ENCODE data around the gene CIT.
"Not testable (repeated sequence)": the region's sequence is repeated elsewhere in the genome, so short reads cannot be mapped to it uniquely, and the experiment has no call there.

CIT gene

DNA sequence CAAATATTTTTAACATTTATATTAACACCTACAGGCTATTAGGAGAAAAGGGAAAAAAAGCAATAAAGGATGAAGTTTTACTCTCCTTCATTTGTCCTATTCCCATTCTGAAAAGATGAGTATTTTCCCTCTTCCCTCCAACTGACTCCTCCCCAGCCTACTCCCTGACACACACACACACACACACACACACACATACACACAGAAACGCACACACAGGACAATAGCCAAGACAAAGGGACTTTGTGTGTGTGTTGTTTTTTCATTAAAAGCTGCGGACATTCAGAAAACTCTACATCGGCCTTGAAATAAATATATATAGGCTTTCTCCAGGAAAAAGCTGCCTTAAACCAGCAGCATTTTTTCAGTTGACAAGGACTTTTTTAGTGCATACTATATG, 134.4 kb downstream of the CIT start:
- no peak for DNase-seq (ENCODE audit: low read depth, low spot score)

DNA sequence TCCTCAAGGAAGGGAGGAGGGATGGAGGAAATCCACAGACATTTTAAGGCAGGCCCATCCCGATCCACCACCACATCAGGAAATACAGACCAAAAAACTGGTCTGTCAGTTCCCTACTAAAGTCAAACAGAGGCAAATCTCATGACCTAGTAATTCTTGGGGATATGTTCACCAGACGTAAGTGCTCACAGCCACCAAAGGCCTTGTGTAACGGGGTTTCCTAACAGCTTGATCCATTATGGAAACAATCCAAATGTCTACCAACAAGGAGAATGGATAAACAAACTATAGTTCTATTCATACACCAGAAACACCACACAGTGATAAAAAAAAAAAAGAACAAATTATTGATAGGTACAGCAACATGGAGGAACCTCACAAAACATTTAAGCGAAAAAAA, 136.3 kb downstream of the CIT start:
- DNase-seq (ENCODE audit: low read depth, low spot score), result no peak

DNA sequence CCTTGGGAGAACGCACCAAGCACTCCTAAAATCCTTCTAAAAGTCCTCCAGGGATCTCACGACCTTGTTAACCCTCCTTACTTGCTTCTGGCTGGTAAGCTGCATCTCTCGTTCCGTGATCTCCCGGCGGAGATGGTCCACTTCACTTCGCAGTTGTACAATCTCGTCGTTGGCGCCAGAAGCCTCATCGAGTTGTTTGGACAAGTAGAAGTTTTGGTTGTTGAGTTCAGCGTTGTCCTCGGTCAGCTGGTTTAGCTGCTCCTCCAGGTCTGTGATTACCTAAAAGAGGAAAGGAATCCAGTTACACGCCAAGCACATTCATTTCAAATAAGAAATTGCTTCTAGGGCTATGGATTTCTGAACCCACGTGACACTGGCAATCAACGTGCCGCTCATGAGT, 142.0 kb downstream of the CIT start:
- DNase-seq (ENCODE audit: low read depth, low spot score), result no peak

DNA sequence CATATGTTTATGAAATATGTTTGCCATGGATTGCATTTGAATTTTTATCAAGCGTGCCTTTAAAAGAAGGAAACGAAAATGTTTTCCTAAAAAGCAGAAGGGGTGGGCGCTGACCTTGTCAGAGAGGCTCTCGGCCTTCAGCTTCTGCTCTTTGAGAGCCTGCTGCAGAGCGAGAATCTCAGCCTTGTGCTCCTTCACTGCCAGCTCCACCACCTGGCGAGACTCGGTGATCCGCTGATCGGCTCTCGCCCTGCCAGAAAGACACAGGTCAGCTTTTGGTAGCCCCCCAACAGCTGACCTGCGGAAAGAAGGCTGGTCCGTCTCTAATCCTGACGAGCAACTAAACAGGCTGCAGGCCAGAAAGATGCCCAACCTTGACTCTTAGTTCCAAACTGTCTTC, 146.7 kb downstream of the CIT start:
- no peak for DNase-seq (ENCODE audit: low read depth, low spot score)

DNA sequence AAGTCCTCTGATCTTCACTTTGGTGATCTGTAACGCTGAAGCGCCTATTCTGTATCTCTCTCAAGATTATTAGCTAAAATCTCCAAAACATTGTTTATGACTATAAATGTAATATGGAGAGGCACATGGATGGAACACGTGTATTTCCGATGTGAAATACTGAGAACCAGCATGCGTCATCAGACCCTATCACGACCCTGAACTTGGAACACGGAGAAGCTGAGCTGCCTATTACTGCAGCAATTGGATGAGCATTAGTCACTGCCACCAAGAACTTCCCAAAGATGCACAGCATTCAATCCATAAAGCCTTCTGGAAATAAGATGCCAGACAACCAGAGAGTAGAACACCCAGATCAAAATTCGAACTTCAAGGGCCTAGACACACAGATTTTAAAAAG, 147.2 kb downstream of the CIT start:
- DNase-seq (ENCODE audit: low read depth, low spot score), result no peak

DNA sequence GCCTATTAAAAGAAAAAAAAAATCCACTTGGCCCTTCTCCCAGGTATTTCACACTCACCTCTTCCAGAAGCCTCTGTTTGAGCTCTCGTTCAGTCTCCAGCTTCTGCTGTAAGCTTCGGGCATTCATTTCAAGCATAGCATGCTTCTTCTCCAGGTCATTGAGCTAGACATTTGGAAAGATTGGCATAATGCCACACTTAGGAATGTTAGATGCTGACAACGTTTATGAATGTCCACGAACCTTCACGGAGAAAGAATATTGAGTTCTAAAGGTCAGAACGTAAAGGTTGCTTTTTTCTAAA, 148.7 kb downstream of the CIT start:
- DNase-seq (ENCODE audit: low read depth, low spot score), result no peak

DNA sequence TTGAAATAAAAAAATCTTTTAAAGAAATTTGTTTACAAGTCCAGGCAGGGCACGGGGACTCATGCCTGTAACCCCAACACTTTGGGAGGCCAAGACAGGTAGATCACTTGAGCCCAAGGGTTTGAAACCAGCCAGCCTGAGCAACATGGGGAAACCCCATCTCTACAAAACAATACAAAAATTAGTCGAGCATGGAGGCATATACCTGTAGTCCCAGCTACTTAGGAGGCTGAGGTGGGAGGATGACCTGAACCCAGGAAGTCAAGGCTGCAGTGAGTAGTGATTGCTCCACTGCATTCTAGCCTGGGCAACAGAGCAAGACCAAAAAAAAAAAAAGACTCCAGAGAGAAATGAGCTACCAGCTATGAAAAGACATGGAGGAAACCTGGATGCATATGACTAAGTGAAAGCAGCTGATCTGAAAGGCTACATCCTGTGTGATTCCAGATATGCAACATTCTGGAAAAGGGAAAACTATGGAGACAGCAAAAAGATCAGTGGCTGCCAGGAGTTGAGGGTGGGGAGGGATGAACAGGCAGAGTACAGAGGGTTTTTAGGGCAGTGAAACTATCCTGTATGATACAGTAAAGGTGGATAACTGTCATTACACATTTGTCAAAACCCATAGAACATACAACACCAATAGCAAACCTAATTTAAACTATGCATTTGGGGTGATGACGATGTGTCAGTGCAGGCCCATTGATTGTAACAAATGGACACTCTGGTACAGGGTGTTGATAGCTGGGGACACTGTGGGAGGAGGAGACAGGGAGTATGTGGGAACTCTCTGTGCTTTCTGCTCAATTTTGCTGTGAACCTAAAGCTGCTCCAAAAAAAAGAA, 149.3 kb downstream of the CIT start:
- no peak for DNase-seq (ENCODE audit: low read depth, low spot score)

DNA sequence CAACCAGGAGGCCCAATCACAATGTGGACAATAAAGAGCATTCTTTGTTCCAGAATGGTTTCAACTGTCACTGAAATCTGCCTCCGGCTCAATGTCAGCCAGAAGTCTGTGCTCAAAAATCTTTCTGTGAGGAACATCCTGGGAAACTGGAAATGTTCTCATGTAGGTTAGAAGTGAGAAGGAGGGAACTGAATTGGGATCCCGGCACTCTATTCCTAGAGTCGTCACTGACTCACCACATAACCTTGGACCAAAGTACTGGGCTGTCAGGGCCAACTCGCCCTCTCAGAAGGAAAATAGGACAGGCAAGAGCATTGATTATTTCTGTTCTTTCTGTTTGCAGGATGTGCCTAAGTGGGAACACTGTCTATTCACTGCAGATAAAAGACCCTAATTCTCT, 151.6 kb downstream of the CIT start:
- no peak for DNase-seq (ENCODE audit: low read depth, low spot score)

DNA sequence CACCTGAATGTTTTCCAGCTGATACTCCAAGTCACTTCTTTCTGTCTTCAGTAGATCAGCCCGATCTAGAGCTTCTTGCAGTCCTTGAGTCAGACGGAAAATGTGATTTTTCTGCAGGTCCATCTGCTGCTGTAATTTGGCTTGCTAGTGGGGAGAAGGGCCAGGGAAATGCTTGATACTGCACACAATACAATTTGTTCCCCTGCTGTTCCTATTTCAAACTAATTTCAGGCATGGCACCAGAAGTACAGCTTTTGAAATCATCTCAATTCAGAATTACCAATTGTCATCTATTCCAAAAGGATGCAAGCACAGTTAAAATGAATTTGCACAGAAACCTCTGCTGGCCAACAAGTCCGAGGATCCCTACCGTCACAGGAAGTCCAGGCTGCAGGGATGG, 155.8 kb downstream of the CIT start:
- no peak for DNase-seq (ENCODE audit: low read depth, low spot score)

DNA sequence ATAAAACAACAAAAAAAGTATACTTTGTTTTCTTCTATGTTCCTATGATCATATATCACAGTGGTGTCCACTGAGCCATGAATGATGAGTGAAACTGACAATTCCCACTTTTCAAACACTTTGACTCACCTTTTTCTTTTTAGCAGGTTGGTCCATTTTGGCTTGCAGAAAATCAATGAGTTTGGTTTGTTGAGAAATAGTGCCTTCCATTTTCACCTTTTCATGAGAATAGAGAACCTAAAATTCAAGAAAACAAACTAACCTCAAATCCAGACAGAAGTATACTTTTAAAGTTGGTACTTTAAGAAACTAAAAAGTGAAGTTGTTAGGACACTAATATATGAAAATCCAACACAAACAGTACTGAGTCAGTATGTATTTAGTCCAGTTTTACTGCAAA, 156.8 kb downstream of the CIT start:
- DNase-seq (ENCODE audit: low read depth, low spot score), result no peak

DNA sequence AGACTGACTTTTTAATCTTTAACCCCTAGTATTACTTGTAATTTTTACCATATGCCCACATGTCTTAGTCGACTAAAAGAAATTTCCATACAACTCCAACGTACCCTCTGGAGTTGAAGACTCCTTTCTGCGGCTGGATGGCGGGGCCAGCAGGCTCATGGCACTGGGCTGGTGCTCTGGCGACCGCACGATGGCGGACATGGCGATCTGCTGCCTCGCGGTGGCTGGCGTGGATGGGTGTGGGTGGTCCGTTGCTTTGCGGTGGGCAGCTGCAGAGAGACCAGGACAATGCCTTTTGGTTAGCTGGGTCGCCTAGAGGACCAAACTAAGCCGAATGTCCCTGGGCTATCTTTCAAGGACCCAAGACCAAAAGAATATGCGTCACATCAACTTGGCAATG, 159.0 kb downstream of the CIT start:
- DNase-seq (ENCODE audit: low read depth, low spot score), result no peak

DNA sequence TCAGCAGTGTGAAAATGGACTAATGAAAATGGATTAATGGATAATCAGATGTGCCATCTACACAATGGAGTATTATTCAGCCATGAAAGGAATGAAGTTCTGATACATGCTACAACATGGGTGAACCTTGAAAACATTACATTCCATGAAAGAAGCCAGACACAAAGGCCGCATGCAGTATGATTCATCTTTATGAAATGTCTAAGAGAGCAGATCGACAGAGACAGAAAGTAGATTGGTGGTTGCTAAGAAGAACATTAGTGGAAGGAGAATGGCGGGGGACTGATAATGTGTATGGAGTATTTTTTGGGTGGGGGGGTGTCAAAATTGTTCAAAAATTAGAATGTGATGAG, 161.9 kb downstream of the CIT start:
- no peak for DNase-seq (ENCODE audit: low read depth, low spot score)

DNA sequence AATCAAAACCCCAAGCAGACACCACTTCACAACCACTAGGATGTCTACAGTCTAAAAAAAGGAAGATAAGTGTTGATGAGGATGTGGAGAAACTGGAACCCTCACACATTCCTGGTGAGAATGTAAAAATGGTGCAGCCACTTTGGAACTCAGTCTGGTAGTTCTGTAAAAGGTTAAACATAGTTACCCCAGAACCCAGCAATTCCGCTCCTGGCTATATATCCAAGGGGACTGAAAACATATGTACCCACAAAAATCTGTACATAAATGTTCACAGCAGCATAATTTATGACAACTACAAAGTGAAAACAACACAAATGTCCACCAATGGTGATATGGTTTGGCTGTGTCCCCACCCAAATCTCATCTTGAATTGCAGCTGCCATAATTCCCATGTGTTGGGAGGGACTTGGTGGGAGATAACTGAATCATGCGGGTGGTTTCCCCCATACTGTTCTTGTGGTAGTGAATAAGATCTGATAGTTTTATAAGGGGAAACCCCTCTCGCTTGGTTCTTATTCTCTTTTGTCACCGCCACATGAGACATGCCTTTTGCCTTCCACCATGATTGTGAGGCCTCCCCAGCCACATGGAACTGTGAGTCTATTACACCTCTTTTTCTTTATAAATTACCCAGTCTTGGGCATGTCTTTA, 162.4 kb downstream of the CIT start:
- DNase-seq (ENCODE audit: low read depth, low spot score), result no peak

DNA sequence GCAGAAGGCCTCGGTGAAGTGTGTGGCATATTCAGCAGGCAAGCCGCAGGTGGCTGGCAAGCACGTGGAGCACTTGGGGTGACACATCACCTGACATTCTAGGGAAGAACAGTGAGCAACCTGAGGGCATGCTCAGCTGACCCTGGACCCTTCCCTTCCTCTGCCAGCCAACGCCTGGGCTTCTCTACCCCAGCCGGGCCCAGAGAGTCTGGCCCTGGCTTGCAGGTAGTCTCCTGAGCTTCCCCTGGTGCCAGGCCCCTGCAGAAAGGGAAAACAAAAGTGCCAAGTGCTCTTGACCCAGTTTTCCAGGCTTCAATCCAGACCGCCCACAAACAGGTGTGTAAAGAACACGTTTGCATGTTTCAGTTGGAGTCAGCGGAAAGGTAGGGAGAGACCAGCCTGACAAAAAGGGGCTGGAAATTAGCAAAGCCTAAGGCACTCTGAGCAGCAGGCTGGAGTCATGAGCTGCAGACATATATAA, 163.5 kb downstream of the CIT start:
- no peak for DNase-seq (ENCODE audit: low read depth, low spot score)

DNA sequence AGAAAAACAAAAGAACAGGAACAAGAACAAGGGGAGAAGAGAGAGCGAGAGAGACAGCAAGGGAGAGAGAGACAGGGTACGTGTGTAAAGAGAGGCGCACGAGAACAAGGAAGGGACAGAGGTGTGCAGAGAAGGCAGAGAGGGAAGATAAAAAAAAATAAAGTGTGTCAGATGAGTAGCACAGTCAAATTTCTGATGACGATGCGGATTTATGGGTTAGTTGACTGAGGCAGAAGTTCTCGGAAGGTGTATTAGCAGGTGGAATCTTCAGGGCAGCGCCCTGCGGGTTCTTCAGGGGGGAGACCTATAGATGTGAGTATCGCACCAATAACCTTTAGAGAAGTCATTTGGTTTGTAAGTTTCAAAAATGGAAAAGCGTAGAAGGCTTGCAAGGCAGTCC, 164.4 kb downstream of the CIT start:
- no peak for DNase-seq (ENCODE audit: low read depth, low spot score)

DNA sequence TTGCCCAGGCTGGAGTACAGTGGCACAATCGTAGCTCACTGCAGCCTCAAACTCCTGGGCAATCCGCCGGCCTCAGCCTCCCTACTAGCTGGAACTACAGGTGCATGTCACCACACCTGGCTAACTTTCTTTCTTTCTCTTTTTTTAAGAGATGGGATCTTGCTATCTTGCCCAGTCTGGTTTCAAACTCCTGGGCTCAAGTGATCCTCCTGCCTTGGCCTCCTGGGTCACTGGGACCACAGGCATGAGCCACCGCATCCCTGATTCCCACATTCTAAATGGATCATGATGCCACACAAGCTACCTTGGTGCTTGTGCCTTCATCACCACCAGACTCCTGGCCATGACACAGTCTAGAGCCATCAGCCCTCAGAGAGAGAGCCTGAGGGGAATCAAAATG, 165.4 kb downstream of the CIT start:
- no peak for DNase-seq (ENCODE audit: low read depth, low spot score)

DNA sequence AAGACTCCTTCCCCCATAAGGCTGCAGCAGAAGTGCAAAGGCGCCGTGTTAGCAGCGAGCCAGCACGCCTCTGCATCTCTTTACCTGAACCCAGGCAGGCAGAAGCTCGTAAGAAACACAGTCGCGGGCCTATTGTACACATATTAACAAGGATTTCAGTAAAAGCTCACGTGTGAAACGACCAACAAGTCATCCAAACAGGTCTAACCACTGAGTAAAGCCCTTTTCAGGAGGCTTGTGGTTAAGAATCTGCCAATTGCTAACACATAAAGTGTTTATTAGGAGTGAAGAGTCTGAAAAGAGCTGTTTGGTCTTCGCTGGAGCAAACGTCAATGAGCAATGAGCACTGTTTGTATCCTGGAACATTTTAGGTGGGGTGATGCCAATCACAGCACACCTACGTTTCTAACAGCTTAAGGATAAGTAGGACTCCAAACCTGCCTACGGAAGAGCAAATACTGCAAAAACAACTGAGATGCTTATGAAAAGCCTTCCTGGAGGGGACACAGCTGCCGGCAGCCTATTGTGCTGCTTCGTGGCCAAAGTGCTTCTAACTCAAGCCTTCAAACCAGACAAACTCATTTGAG, 166.1 kb downstream of the CIT start:
- no peak for DNase-seq (ENCODE audit: low read depth, low spot score)

DNA sequence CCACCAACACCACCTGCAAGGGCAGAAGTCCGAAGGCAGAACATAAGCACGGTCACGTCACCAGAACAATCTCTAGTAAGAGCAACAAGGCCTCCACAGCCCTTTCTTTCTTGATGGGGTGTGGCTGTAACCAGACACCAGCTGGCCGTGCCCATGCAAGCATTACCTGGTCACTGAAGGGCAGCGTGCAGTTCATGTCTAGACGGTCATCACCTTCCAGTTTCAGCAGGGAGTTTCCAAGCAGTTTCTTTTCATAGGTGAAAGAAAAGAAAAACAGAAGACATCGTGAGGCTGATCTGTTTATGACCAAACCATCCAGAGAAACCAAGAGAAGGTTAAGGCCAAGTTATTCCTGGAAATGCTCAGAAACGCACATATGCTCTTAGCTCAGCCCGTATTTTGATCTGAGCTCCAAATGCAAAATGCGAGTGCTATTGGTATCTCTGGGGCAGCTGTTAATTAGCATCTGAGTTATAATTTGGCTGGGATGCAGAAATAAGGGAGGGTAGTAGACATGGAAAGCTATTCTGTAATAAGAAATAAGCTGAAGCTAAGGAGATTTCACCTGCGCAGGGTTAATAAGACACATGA, 166.7 kb downstream of the CIT start:
- DNase-seq (ENCODE audit: low read depth, low spot score), result no peak

DNA sequence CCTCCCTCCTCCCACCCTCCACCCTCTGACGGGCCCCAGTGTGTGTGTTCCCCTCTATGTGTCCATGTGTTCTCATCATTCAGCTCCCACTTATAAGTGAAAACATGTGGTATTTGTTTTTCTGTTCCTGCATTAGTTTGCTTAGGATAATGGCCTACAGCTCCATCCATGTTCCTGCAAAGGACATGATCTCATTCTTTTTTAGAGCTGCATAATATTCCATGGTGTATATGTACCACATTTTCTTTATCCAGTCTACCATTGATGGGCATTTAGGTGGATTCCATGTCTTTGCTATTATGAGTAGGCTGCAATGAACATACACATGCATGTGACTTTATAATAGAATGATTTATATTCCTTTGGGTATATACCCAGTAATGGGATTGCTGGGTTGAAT, 170.7 kb downstream of the CIT start:
- not testable (repeated sequence) for DNase-seq (ENCODE audit: low read depth, low spot score)

DNA sequence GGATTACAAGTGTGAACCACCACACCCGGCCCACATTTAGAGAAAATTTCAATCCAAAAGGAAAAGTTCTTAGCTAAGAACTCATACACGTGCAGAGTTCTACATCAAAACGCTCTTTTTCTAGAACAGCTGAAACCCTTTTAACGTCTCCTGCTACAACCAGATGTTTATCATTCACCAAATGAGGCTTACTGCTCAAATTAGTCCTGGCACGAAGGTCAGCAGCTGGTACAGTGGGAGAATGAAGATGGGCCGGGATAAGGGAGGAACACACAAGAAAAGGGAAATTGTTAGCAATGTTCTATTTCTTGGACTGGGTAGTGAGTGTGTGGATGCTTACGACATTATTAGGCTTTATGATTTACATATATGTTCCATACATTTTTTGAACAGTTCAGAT, 171.9 kb downstream of the CIT start:
- no peak for DNase-seq (ENCODE audit: low read depth, low spot score)

DNA sequence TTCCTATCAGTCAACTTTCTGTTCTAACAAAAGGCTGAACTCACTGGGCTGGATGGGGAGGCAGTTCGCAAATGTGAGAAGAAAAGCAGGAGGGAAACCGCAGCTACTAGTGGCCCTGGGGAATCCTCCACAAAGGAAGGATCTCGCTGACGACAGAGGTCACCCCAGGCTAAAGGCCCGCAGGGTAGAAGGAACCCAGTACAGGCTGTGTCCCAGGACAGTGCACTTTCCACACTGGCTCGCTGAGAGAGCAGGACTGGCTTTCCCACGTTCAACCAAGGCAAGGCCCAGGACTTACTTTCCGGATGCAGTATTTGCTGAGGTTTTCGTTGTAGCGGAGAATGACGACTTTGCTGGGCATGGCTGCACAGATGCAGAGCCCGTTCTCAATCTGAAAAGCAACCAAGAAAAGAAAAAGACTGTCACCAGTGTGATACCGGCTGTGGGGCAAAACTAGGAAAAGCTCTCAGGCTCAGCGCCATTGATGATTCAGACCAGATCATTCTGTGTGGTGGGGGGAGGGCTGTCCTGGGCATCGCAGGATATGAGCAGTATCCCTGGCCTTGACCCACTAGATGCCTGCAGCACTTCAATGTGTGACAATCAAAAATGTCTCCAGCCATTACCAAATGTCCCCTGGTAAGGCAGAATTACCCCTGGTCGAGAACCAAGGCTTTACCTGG, 172.9 kb downstream of the CIT start:
- DNase-seq (ENCODE audit: low read depth, low spot score), result no peak

DNA sequence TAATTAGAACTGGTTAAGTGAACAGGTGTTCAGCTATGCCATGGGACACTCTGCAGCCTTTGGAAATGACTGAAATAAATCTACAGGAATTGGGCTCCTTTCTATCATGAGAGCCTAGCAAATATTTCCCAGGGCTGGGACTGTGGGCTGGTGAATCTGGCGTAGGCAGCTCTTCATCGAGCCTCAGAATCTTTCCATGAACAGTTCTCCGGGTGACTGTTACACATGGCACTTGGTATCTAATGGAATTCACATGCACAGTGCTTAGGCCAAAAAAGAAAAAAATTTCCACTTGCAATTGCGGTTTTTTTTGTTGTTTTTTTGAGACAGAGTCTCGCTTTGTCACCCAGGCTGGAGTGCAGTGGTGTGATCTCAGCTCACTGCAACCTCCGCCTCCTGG, 177.0 kb downstream of the CIT start:
- no peak for DNase-seq (ENCODE audit: low read depth, low spot score)
